M059J (cell line): ENCODE measurements around the gene USPL1. TPM values are rescaled to one million over a fixed set of nuclear protein-coding genes. Genes with fewer than 3 reads are reported as not detected.

Source experiments
- DNase-seq: peaks from one replicate; pipeline ENCODE4 v3.0.0-alpha.2; 2012; ENCODE audit warnings: low read depth
- total RNA-seq: library from RNA; depleted of rRNA; stranded (reverse); fragments of >200 nt; shearing (Covaris generic); gene quantifications from 2 replicates; pipeline ENCODE4 v1.2.3, GENCODE V29; 2014; rRNA removed

The USPL1 gene
- total RNA-seq, 1 experiment from 2014 or later, result 14.2 TPM

DNA sequence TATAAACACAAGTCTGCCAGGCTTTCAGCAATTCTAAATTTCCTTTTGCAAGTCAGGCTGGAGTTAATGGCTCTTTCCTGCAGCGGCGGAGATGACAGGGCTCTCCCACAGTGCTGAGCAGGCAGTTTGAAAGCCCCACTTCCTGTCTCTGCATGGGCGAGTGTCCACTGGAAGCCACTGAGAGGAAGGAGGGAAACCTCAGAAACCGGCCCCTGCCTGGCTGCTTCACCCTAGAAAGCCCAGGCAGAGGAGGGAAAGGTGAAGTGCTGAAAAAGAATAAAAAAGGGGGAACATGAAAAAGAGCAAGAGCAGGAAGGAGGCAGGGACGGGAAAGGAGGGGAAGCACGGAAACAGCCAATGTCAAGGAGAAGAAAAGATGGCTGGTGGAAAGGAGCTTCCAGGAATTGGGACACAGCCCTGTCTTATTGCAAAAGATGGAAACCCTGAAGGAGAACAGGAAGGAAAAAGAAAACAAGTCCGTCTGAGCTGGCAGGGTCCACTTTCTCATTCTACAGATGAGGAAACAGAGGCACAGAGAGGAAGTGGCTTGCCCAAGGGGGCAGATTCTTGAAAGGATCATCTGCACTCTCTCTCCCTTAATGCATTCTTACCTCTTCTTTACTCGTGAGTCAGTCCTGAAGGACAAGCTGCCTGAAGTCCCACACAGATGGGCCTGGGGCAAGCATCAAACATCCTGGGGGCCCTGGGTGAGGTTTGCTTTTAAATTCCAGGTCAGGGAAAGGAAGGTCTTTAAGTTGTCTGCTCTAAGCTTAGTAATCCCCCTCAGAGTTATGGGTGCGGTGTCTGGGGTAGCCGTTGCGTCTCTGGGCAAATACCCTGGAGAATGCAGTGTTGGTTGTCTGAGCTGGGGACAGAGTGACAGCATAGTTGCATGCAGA lies 78.8 kb downstream of the USPL1 start:
- peak; percentile 62 for DNase-seq

DNA sequence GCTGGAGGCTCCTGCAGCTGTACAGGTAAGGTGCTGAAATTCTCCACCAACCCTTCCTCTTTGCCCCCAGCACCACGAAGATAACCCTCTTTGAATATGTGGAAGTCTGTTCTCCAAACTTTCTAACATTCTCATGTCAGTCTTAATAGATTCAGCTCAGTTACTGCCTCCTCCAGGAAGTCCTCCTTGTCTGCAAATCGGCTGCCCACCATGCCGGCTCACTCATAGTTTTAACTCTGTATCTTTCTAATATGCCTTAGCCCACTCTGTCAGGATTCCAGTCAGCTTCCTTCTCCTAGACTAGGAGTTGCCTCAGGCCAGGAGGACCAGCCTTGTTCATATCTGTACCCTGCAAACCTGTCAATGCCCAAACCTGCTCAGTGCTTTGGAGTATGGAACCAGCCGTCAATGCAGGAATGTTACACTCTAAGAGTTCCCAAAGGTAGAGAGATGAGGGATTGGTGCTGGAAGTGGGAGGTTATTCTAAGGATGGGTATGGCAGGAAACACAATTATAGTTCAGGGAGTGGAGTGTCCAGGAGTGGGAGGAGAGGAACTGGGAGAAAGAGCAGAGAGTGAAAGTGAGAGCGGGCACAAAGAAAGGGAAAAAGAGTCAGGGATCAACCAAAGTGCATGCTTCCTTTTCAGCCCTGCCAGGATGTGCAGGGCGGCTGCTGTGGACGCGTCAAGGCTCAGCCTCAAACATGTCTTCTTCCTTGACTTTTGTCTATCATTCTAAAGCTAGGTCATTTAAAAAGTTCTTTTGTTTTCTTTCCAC lies 79.6 kb downstream of the USPL1 start:
- peak; percentile 46 for DNase-seq

DNA sequence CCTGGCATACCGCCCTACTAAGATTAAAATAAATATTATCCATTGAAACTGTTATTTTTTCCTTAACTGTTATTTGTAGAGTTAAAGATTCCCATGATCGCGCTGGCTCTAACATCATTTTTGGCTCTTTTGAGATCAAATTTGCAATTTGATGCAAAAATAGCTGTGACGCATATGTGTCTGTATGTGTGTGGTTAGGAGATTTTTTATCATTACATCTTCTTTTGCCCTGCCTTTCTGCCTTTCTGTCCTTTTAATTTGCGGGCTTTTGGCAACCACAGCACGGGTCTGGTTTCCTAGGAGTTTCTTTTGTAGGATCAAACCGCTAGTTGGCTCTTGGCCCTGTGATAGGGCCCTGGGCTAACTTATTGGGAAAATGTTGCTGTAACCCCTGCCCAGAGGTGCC lies 80.3 kb downstream of the USPL1 start:
- peak; percentile 86 for DNase-seq

DNA sequence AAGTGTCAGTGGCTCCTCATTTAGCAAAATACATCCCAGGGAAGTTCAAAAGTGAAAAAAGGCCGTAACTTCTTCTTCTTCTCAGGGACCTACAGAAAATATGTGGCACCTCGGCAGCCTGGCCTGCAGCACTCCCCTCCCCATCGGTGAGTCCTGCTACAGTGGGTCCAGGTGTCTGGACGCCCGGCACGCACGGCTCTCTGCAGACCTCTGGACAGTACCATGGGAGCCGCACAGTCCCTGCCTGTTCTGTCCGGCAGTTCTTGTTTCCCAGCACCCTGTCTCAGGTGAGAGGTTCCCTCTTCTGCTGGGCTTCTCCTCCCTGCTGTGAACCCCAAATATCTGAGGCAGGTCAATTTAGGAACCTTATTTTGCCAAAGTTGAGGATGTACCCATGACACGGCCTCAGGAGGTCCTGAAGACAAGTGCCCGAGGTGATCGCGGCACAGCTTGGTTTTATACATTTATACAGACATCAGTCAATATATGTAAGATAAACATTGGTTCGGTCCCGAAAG lies 80.8 kb downstream of the USPL1 start:
- DNase-seq, result no peak

DNA sequence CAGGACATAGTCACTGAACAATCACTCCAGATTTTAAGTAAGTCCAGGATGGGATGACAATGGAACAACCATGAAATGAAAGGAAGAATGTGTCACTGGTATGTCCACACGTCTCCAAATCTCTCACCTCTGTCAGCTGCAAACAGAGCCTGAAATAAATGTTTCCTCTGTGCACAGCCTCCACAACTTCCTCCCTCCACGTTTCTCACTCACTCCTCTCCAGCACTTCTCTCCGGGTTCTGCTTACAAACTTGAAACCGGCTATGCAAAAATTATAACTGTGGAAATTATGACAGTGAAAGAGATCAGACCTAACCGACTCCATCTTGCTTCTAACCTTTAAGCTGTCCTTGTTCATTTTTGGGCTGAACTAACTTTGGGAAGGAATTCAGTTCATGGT lies 82.6 kb downstream of the USPL1 start:
- no peak for DNase-seq

DNA sequence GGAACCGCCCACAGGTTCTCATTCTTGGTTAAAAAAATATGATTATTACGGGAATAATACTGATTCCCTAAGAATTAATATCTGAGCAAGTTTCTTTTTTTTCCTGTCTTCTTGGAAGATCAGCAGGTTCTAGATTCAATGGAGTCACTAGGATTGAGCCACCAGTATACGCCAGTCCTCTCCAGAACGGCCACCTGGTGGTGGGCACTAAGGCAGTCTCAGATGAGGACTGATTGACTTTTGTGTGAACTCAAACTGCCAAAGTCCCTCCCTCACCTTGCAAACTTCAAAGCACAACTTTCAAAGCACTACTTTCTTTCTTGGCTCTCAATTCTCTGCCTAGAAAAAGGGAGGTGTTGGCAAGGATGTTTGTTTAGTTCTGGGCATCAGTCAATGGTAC lies 84.3 kb downstream of the USPL1 start:
- DNase-seq, result no peak

DNA sequence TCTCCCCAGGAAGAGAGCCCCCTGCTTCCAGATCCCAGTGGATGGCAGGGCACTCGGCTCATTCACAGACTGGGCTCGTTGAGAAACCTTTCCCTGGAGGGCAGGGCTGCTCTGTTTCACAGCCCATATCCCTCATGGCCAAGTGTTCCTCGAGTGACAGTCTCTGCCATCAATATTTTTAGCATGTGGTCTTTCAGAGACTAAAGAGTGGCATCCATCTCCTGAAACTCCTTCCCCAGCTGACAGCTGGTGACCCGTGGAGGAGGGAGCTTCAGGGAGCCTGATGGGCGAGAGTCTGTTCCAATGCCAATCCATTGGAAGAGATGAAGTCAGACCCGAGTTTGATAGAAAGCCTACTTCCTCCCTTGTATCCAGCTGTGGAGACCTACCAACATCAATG lies 86.9 kb downstream of the USPL1 start:
- no peak for DNase-seq

DNA sequence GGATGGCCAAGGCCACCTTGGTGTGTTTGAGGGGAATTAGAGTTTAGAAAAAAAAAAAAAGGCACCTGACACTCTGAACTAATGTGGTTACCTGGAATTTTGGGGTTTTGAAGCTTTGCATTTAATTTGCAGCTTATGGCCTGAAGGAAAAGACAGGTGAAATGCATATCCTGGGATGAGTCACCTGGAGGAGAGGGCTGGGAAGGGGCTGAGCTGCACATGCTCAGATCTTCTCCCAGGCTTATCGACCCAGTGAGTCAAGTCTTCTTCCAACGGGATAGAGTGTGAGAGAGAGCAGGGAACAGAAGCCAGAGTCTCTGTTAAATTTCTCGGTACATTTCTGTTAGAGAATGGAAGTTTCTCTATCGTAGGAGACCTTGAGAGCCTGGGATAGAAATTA lies 88.0 kb downstream of the USPL1 start:
- DNase-seq, result peak; percentile 28

DNA sequence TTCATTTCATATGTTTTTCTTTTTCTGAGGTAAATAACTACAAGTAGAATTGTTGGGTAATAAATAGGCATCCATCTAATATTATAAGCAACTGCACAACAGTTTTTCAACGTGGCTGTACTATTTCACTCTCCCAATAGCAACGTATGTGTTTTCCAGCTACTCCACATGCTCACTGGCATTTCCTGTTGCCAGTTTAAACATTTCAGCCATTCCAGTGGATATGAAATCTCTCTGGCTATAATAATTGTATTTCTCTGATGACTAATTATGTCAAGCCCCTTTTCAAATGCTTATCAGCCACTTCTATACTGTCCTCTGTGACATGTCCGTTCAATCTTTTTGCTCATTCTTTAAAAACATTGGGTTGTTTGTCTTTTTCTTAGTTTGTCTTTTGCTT lies 90.8 kb downstream of the USPL1 start:
- DNase-seq, result peak; percentile 15

Other genes starting within 250 kb of the USPL1 start
- not detected in 2 replicates for gene UBE2L5, start 195.4 kb upstream of the USPL1 start, total RNA-seq
- 610 and 697 TPM in 2 replicates for gene HMGB1, start 152.0 kb upstream of the USPL1 start, total RNA-seq
- gene ALOX5AP, start 117.6 kb downstream of the USPL1 start, total RNA-seq, result 0.52 and 1.2 TPM in 2 replicates